ENCODE measurements around the gene HPCA.

Gene HPCA

GRCh38 chr1:32901823-32902534 is 15.7 kb downstream of the HPCA start:
- TF ChIP-seq BACH2 (CRISPR knock-in tag; IDR thresholded peaks at IDR 0.05; ENCODE audit: borderline replicate concordance) = no peak
- TF ChIP-seq ZNF70 (CRISPR knock-in tag; IDR thresholded peaks at IDR 0.05) = no peak
- no peak for TF ChIP-seq ISL1 (CRISPR knock-in tag; IDR thresholded peaks at IDR 0.05)
- no peak for TF ChIP-seq SNAI2 (CRISPR knock-in tag; IDR thresholded peaks at IDR 0.05)
- no peak for TF ChIP-seq ZFP30 (CRISPR knock-in tag; IDR thresholded peaks at IDR 0.05)
- TF ChIP-seq TOX (CRISPR knock-in tag; IDR thresholded peaks at IDR 0.05; ENCODE audit: borderline replicate concordance) = no peak
- ATAC-seq = no peak

- no peak for ATAC-seq
- TF ChIP-seq ISL1 (CRISPR knock-in tag; IDR thresholded peaks at IDR 0.05) (no peak), RARB (CRISPR knock-in tag; IDR thresholded peaks at IDR 0.05) (no peak), ARNTL (CRISPR knock-in tag; IDR thresholded peaks at IDR 0.05; ENCODE audit: borderline replicate concordance, low read depth) (no peak), ESRRG (CRISPR knock-in tag; IDR thresholded peaks at IDR 0.05) (no peak), POU6F1 (CRISPR knock-in tag; IDR thresholded peaks at IDR 0.05; ENCODE audit: borderline replicate concordance, low read depth) (no peak), ZNF8 (CRISPR knock-in tag; IDR thresholded peaks at IDR 0.05) (no peak), CSDC2 (CRISPR knock-in tag; IDR thresholded peaks at IDR 0.05) (no peak), ZNF70 (CRISPR knock-in tag; IDR thresholded peaks at IDR 0.05) (no peak), ZFP3 (CRISPR knock-in tag; IDR thresholded peaks at IDR 0.05) (no peak), TCF4 (CRISPR knock-in tag; IDR thresholded peaks at IDR 0.05; ENCODE audit: borderline replicate concordance) (no peak), ZFP30 (CRISPR knock-in tag; IDR thresholded peaks at IDR 0.05) (no peak), TSHZ2 (CRISPR knock-in tag; IDR thresholded peaks at IDR 0.05) (no peak), PATZ1 (CRISPR knock-in tag; IDR thresholded peaks at IDR 0.05; ENCODE audit: borderline replicate concordance) (no peak), ZNF565 (CRISPR knock-in tag; conservative IDR thresholded peaks at IDR 0.05; ENCODE audit: low read depth) (no peak)
- TF ChIP-seq, protein P1, sequence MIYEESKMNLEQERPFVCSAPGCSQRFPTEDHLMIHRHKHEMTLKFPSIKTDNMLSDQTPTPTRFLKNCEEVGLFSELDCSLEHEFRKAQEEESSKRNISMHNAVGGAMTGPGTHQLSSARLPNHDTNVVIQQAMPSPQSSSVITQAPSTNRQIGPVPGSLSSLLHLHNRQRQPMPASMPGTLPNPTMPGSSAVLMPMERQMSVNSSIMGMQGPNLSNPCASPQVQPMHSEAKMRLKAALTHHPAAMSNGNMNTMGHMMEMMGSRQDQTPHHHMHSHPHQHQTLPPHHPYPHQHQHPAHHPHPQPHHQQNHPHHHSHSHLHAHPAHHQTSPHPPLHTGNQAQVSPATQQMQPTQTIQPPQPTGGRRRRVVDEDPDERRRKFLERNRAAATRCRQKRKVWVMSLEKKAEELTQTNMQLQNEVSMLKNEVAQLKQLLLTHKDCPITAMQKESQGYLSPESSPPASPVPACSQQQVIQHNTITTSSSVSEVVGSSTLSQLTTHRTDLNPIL (CRISPR knock-in tag; IDR thresholded peaks at IDR 0.05; ENCODE audit: low read depth) = no peak
Measured at GRCh38 chr1:32902535-32902920, 16.2 kb downstream of the HPCA start.

DNA sequence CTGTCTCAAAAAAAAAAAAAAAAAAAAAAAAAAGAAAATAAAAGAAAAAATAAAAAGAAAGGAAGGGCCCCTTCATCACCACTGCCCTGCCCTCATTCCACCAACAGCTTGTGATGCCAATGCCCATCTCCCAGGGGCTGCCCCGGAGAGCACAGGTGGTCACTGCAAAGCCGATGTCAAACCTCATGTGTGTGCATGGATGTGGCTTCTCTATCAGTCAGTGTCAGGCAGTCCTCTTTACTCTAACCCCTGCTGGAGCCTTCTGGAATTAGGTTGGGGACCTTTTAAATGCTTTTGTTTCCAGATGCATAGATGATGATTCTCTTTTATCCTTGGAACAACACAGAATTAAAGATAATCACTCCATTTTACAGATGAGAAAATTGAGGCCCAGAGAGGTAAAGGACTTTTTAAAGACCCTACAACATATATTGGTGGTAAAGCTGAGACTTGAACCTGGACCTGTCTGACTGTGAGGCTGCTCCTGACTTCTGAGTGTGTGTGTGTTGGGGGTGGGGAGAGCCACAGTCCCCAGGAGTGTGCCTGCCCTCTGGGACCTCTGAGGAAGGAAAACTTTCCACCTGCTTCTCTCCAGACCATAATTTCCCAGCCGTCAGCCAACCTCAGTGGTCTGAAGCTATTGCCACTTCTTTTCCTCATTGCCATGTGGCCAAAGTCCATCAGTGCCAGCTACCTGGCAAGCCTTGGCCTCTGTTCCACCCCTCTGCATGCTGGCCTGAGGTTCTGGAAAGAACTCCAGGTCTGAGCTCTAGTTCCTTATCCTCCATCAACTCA is 17.9 kb downstream of the HPCA start:
- no peak for ATAC-seq

More for the DNA sequence above, 17.9 kb downstream of the HPCA start:
- TF ChIP-seq ZFP3 (CRISPR knock-in tag; IDR thresholded peaks at IDR 0.05) (no peak), BACH2 (CRISPR knock-in tag; IDR thresholded peaks at IDR 0.05; ENCODE audit: borderline replicate concordance) (no peak), ZNF70 (CRISPR knock-in tag; IDR thresholded peaks at IDR 0.05) (no peak), ARNTL (CRISPR knock-in tag; IDR thresholded peaks at IDR 0.05; ENCODE audit: borderline replicate concordance, low read depth) (no peak), TSHZ2 (CRISPR knock-in tag; IDR thresholded peaks at IDR 0.05) (no peak), SNAI2 (CRISPR knock-in tag; IDR thresholded peaks at IDR 0.05) (no peak), OSR1 (CRISPR knock-in tag; IDR thresholded peaks at IDR 0.05) (no peak), GLIS3 (CRISPR knock-in tag; IDR thresholded peaks at IDR 0.05) (no peak), PATZ1 (CRISPR knock-in tag; IDR thresholded peaks at IDR 0.05; ENCODE audit: borderline replicate concordance) (no peak), ZNF565 (CRISPR knock-in tag; conservative IDR thresholded peaks at IDR 0.05; ENCODE audit: low read depth) (no peak), TOX (CRISPR knock-in tag; IDR thresholded peaks at IDR 0.05; ENCODE audit: borderline replicate concordance) (no peak)
